HG03342 (cell line): ENCODE measurements around the gene SH3BGR.
"Not testable (repeated sequence)": the region's sequence is repeated elsewhere in the genome, so short reads cannot be mapped to it uniquely, and the experiment has no call there.

ENCODE experiments used
- ATAC-seq: cut with Tn5 transposase; IDR thresholded peaks from one replicate; pipeline ENCODE4 v1.9.1; 2021; ENCODE audit warnings: mild to moderate bottlenecking, moderate library complexity; ENCODE audit not compliant: unreplicated experiment

The SH3BGR gene

GRCh38 chr21:39540367-39540766, 88.6 kb downstream of the SH3BGR start:
- not testable (repeated sequence) for ATAC-seq

GRCh38 chr21:39542736-39543135, 91.0 kb downstream of the SH3BGR start:
- no peak for ATAC-seq

- no peak for ATAC-seq
Observed at GRCh38 chr21:39546522-39546921, 94.8 kb downstream of the SH3BGR start.

GRCh38 chr21:39552856-39553255, 101.1 kb downstream of the SH3BGR start:
- ATAC-seq = no peak

- ATAC-seq = no peak
Observed at GRCh38 chr21:39553331-39553730, 101.6 kb downstream of the SH3BGR start.

GRCh38 chr21:39555911-39556590, 104.3 kb downstream of the SH3BGR start:
- ATAC-seq = no peak

- no peak for ATAC-seq
Observed at GRCh38 chr21:39559511-39559910, 107.7 kb downstream of the SH3BGR start.

- ATAC-seq = no peak
Observed at GRCh38 chr21:39561140-39561539, 109.4 kb downstream of the SH3BGR start.

- no peak for ATAC-seq
Observed at GRCh38 chr21:39562791-39563770, 111.3 kb downstream of the SH3BGR start.

- ATAC-seq = no peak
Observed at GRCh38 chr21:39564200-39564599, 112.4 kb downstream of the SH3BGR start.
